NT2/D1 (cell line): ENCODE measurements around the gene TMEM62.
"Not testable (repeated sequence)": the region's sequence is repeated elsewhere in the genome, so short reads cannot be mapped to it uniquely, and the experiment has no call there.

Experiments used
- SUZ12 ChIP-seq: IDR thresholded peaks from 2 replicates; pipeline ENCODE4 v1.6.1; 2011; ENCODE audit not compliant: insufficient read length, insufficient read depth; ENCODE audit errors: extremely low read depth
- YY1 ChIP-seq: IDR thresholded peaks from 2 replicates; pipeline ENCODE4 v1.6.1; 2011; ENCODE audit not compliant: insufficient read length, insufficient read depth

DNA sequence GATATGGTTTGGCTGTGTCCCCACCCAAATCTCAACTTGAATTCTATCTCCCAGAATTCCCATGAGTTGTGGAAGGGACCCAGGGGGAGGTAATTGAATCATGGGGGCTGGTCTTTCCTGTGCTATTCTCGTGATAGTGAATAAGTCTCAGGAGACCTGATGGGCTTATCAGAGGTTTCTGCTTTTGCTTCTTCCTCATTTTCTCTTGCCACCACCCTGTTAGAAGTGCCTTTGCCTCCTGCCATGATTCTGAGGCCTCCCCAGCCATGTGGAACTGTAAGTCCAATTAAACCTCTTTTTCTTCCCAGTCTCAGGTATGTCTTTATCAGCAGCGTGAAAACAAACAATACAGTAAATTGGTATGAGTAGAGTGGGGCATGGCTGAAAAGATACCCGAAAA lies 64.4 kb downstream of the TMEM62 start:
- not testable (repeated sequence) for TF ChIP-seq SUZ12, YY1
